Transverse colon (tissue), 4 donors: Measurements from ENCODE around the gene OMP. TPM values are rescaled to one million over a fixed set of nuclear protein-coding genes. Genes with fewer than 3 reads are reported as not detected.

Experiments used
- DNase-seq: peaks from one replicate; pipeline ENCODE4 v3.0.0-alpha.2; 2019
- H3K27ac ChIP-seq, 4 donors: fragments of 200-600 bp; sonication (generic); 2 replicates each; pipeline ENCODE4 v1.5.1; 2016 to 2018; ENCODE audit warnings: inconsistent platforms in 4 of 4
- H3K27me3 ChIP-seq: fragments of 200-600 bp; sonication (generic); 2 replicates; pipeline ENCODE4 v1.5.1; 2017; ENCODE audit warnings: inconsistent platforms
- H3K36me3 ChIP-seq, 4 donors: fragments of 200-600 bp; sonication (generic); 2 replicates each; pipeline ENCODE4 v1.5.1; 2017 to 2019; ENCODE audit warnings: inconsistent platforms in 4 of 4
- H3K4me1 ChIP-seq, 4 donors: fragments of 200-600 bp; sonication (generic); 2 replicates each; pipeline ENCODE4 v1.5.1; 2017 to 2020; ENCODE audit warnings: inconsistent platforms in 4 of 4
- H3K4me3 ChIP-seq, 4 donors: fragments of 200-600 bp; sonication (generic); 1 replicate in 1 of 4; 2 replicates in 3 of 4; pipeline versions ENCODE4 v1.5.1 to v1.6.1; 2017 to 2019; ENCODE audit warnings: inconsistent platforms in 4 of 4
- H3K9me3 ChIP-seq, 2 donors: fragments of 200-600 bp; sonication (generic); 2 replicates each; pipeline ENCODE4 v1.5.1; 2017 to 2019; ENCODE audit warnings: inconsistent platforms in 2 of 2
- CTCF ChIP-seq, 5 experiments: fragments of 200-600 bp in 3 of 5; fragments of 450-650 bp in 2 of 5; sonication (generic) in 3 of 5; IDR thresholded peaks; 1 replicate in 2 of 5; 2 replicates in 3 of 5; pipeline ENCODE4 v1.5.1; 2016 to 2017; ENCODE audit warnings: antibody characterized with exemption in 5 of 5, inconsistent platforms in 3 of 5, mild to moderate bottlenecking in 2 of 5, moderate library complexity in 1 of 5
- EP300 ChIP-seq: sonication (generic); formaldehyde crosslinking; IDR thresholded peaks from one replicate; pipeline ENCODE4 v1.6.1; 2017; ENCODE audit warnings: antibody characterized with exemption, low read depth
- POLR2A ChIP-seq: fragments of 450-650 bp; IDR thresholded peaks from one replicate; pipeline ENCODE4 v1.6.1; 2016; ENCODE audit warnings: antibody characterized with exemption, mild to moderate bottlenecking, moderate library complexity
- POLR2AphosphoS5 ChIP-seq, 3 donors: sonication (generic); formaldehyde crosslinking; IDR thresholded peaks; one replicate each; pipeline ENCODE4 v1.6.1; 2016; ENCODE audit warnings: antibody characterized with exemption in 3 of 3
- WGBS, 2 donors: methylation state at CpG; one replicate each; pipeline ENCODE4 v1.1.5; 2018; ENCODE audit warnings: low coverage in 1 of 2; 5-methylcytosine and 5-hydroxymethylcytosine counted together
- in situ Hi-C, 4 donors: fragments of 200-750 bp; cut with MboI; loops; one replicate each; pipeline versions ENCODE4 v1.15.0 to v1.15.1; 2017; ENCODE audit warnings: low sequenced_read_pairs in 3 of 4, low pct_ligation_motif_present in 1 of 4, low pct_unique_long_range_greater_than_20kb in 1 of 4
- intact Hi-C: fragments of 100-400 bp; cut with DNase I; formaldehyde crosslinking; loops from one replicate; pipeline ENCODE4 v1.15.1; 2023; ENCODE audit warnings: low total_unique reads
- total RNA-seq, 4 donors: library from RNA; depleted of rRNA; stranded (reverse); fragments of >200 nt; gene quantifications; one replicate each; pipeline ENCODE4 v1.1.0, GENCODE V29; 2016

The OMP gene
- total RNA-seq, 4 donors from 2014 or later = 16.0 to 126 (median 49.4) TPM

- Histone ChIP-seq H3K27ac (peak overlapping the region in 2 of 4 donors; percentile 81 to 94), H3K36me3 (no peaks in the 10 kb centered on the region), H3K9me3 (no peaks in the 10 kb centered on the region), H3K4me1 (peaks cover 20 to 67% (median 44%) of the 10 kb centered on the region in 4 donors), H3K27me3 (no peaks in the 10 kb centered on the region), H3K4me3 (no peak overlapping the region)
- intact Hi-C loops = no loop called here
- in situ Hi-C loops = loop anchor here in 1 of 4 donors (5.0 kb wide), 1 partner anchor 33 kb away; no protein-coding TSS in a partner anchor
- DNase-seq = peak; percentile 8
- no peak for TF ChIP-seq EP300
- TF ChIP-seq POLR2AphosphoS5 (IDR thresholded peaks at IDR 0.05) = no peak
- no peak for TF ChIP-seq POLR2A
- TF ChIP-seq CTCF (IDR thresholded peaks at IDR 0.05) = no peak
- 94% methylated on average over 2 of the region's 2 CpGs; no CpG with 5 or more reads in 1 of the 2 donors for WGBS, 2 donors
These were observed 21.9 kb upstream of the OMP start for GRCh38 chr11:77080643-77081210.

- no peak overlapping the region for H3K4me3 ChIP-seq
- peaks cover 27 to 67% (median 47%) of the 10 kb centered on the region in 4 donors for H3K4me1 ChIP-seq
- intact Hi-C loops (no loop called here), in situ Hi-C loops (loop anchor here in 1 of 4 donors (5.0 kb wide), 1 partner anchor 34 kb away; no protein-coding TSS in a partner anchor)
- peak overlapping the region; percentile 26 to 94 (median 88) for H3K27ac ChIP-seq
- peak; percentile 8 for DNase-seq
- H3K9me3 ChIP-seq = no peaks in the 10 kb centered on the region
- 83% methylated on average over 9 of the region's 9 CpGs; no CpG with 5 or more reads in 1 of the 2 donors for WGBS, 2 donors
- H3K27me3 ChIP-seq = no peaks in the 10 kb centered on the region
- no peaks in the 10 kb centered on the region for H3K36me3 ChIP-seq
- TF ChIP-seq POLR2A (no peak), POLR2AphosphoS5 (IDR thresholded peaks at IDR 0.05) (no peak), EP300 (no peak), CTCF (IDR thresholded peaks at IDR 0.05) (no peak)
These were observed 21.2 kb upstream of the OMP start for GRCh38 chr11:77081381-77081851.

- Histone ChIP-seq H3K9me3 (no peaks in the 10 kb centered on the region), H3K36me3 (no peaks in the 10 kb centered on the region), H3K27me3 (no peaks in the 10 kb centered on the region), H3K4me3 (no peak overlapping the region), H3K27ac (peak overlapping the region; percentile 81 to 94 (median 88)), H3K4me1 (peaks cover 30 to 70% (median 52%) of the 10 kb centered on the region in 4 donors)
- intact Hi-C loops (no loop called here), in situ Hi-C loops (loop anchor here in 1 of 4 donors (5.0 kb wide), 1 partner anchor 35 kb away; no protein-coding TSS in a partner anchor)
- no peak for TF ChIP-seq CTCF (IDR thresholded peaks at IDR 0.05)
- 38 to 60% methylated on average over 3 to 11 of the region's 11 CpGs for WGBS, 2 donors
- DNase-seq = peak; percentile 20
These were observed 20.4 kb upstream of the OMP start for GRCh38 chr11:77081976-77082836.

- Histone ChIP-seq H3K27me3 (no peaks in the 10 kb centered on the region), H3K4me3 (no peak overlapping the region), H3K9me3 (no peaks in the 10 kb centered on the region), H3K4me1 (peaks cover 38 to 78% (median 60%) of the 10 kb centered on the region in 4 donors), H3K36me3 (no peaks in the 10 kb centered on the region), H3K27ac (peak overlapping the region; percentile 81 to 94 (median 88))
- TF ChIP-seq POLR2A (no peak), EP300 (no peak), CTCF (IDR thresholded peaks at IDR 0.05) (no peak)
- in situ Hi-C loops = loop anchor here in 1 of 4 donors (5.0 kb wide), 1 partner anchor 36 kb away; no protein-coding TSS in a partner anchor
- 67% methylated on average over 15 of the region's 15 CpGs; no CpG with 5 or more reads in 1 of the 2 donors for WGBS, 2 donors
- intact Hi-C loops = no loop called here
- peak; percentile 69 for DNase-seq
These were observed 19.6 kb upstream of the OMP start for GRCh38 chr11:77082838-77083565.
